Measurements from ENCODE around the gene PTGES3. TPM values are rescaled to one million over a fixed set of nuclear protein-coding genes. Genes with fewer than 3 reads are reported as not detected.

PTGES3 gene
- total and polyA plus RNA-seq, 8 donors, result 33.4 to 98.1 (median 69.3) TPM

DNA sequence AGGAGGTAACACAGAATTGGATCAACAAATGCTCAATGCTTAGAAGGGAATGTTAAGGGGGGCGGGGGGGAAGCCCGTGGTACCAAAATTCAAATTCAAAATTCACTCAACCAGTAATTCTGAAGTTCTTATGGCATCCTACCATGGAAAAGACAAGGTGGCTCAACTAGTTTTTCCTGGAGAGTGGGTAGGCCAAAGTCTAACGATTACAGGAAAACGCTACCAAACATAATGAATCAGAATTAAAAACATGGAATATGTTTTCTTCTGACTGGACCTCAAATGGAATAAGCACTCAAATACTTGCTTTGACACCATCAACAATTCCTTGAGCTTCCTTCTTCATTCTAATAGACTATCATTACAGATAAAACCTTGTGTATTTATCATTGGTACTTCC lies 34.7 kb upstream of the PTGES3 start:
- H3K27me3 ChIP-seq, result no peaks in the 10 kb centered on the region
- FAIRE-seq (no peak), ATAC-seq (no peak), DNase-seq (no peak)
- H3K27ac ChIP-seq, result peak overlapping the region in 1 of 4 donors; percentile 95
- H3K4me3 ChIP-seq, result peak overlapping the region in 2 of 4 donors; percentile 11 to 87
- peaks cover 14 to 44% (median 31%) of the 10 kb centered on the region in 3 donors for H3K4me1 ChIP-seq
- TF ChIP-seq, protein P1, sequence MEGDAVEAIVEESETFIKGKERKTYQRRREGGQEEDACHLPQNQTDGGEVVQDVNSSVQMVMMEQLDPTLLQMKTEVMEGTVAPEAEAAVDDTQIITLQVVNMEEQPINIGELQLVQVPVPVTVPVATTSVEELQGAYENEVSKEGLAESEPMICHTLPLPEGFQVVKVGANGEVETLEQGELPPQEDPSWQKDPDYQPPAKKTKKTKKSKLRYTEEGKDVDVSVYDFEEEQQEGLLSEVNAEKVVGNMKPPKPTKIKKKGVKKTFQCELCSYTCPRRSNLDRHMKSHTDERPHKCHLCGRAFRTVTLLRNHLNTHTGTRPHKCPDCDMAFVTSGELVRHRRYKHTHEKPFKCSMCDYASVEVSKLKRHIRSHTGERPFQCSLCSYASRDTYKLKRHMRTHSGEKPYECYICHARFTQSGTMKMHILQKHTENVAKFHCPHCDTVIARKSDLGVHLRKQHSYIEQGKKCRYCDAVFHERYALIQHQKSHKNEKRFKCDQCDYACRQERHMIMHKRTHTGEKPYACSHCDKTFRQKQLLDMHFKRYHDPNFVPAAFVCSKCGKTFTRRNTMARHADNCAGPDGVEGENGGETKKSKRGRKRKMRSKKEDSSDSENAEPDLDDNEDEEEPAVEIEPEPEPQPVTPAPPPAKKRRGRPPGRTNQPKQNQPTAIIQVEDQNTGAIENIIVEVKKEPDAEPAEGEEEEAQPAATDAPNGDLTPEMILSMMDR (IDR thresholded peaks at IDR 0.05), result no peak
- no peaks in the 10 kb centered on the region for H3K9me3 ChIP-seq
- intact Hi-C loops (cut with DNase I), result loop anchor here in 2 of 3 donors (10.0 kb wide), 1 partner anchor 78 kb away; the partner anchor contains the start of gene ATP5F1B (in 2 of the 2)
- 22 to 24% methylated on average over 4 of the region's 4 CpGs for WGBS, 2 donors
- peaks cover 0 to 12% (median 5%) of the 10 kb centered on the region in 3 donors for H3K36me3 ChIP-seq

DNA sequence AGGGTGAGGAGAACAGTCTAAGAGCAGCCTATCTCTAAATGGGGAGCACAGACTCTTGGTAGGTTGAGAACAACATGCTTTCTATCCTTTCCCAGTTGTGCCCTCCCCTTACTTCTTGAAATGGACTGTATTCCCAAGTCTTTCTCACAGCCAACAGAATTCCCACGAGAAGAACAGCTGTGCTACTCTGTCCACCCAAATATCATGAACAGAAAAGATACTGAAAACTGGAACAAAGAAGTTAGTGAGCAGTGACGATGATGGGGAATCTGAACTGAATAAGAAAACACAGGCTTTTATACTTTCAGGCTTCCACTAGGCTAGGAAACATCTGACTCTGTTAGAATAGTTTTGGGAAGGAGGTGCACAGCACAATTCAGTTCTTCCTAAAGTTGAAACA lies 33.6 kb upstream of the PTGES3 start:
- DNase-seq (no peak), FAIRE-seq (no peak), ATAC-seq (no peak)
- Histone ChIP-seq H3K4me1 (peaks cover 14 to 44% (median 31%) of the 10 kb centered on the region in 3 donors), H3K27me3 (no peaks in the 10 kb centered on the region), H3K9me3 (no peaks in the 10 kb centered on the region), H3K27ac (no peak overlapping the region), H3K4me3 (peak overlapping the region in 2 of 4 donors; percentile 11 to 87), H3K36me3 (peaks cover 0 to 12% (median 5%) of the 10 kb centered on the region in 3 donors)
- TF ChIP-seq, protein P1 (IDR thresholded peaks at IDR 0.05), result no peak
- intact Hi-C loops (cut with DNase I), result loop anchor here in 2 of 3 donors (10.0 kb wide), 1 partner anchor 77 kb away; the partner anchor contains the start of gene ATP5F1B (in 2 of the 2)
- 18 to 22% methylated on average over 2 of the region's 2 CpGs for WGBS, 2 donors

- DNase-seq (no peak), ATAC-seq (no peak), FAIRE-seq (no peak)
- WGBS, 2 donors, result 31 to 49% methylated on average over 2 of the region's 2 CpGs
- TF ChIP-seq, protein P1 (IDR thresholded peaks at IDR 0.05), result no peak
- Histone ChIP-seq H3K4me1 (peaks cover 14 to 44% (median 31%) of the 10 kb centered on the region in 3 donors), H3K36me3 (peaks cover 0 to 12% (median 5%) of the 10 kb centered on the region in 3 donors), H3K9me3 (no peaks in the 10 kb centered on the region), H3K4me3 (peak overlapping the region in 1 of 4 donors; percentile 87), H3K27ac (no peak overlapping the region), H3K27me3 (no peaks in the 10 kb centered on the region)
- intact Hi-C loops (cut with DNase I), result loop anchor here in 2 of 3 donors (10.0 kb wide), 1 partner anchor 76 kb away; the partner anchor contains the start of gene ATP5F1B (in 2 of the 2)
Observed at GRCh38 chr12:56721216-56721615, 33.1 kb upstream of the PTGES3 start.

DNA sequence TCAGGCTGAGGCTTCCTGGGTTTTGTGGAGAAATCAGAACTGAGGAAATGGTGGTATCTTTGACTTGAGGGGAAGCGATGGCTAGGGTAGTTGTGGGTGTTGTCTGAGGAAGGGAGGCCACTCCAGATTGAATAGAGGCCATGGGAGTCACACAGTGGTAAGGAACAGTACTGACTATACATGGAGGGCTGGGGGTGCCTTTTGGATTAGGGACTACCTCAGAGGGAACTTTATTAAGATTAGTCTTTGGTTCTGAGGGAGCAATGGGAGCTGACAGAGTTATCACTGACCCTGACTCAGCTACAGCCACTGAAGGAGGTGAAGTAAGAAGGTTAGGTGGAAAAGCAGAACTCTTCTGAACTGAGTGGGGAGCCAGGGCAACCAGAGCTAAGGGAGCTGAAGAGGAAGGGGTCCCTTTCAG lies 32.7 kb upstream of the PTGES3 start:
- FAIRE-seq (no peak), DNase-seq (no peak), ATAC-seq (no peak)
- H3K27me3 ChIP-seq, result no peaks in the 10 kb centered on the region
- H3K36me3 ChIP-seq, result peaks cover 0 to 12% (median 5%) of the 10 kb centered on the region in 3 donors
- H3K4me1 ChIP-seq, result peaks cover 14 to 41% (median 31%) of the 10 kb centered on the region in 3 donors
- H3K9me3 ChIP-seq, result no peaks in the 10 kb centered on the region
- TF ChIP-seq, protein P1 (IDR thresholded peaks at IDR 0.05), result no peak
- H3K27ac ChIP-seq, result no peak overlapping the region
- 92 to 95% methylated on average over 1 of the region's 1 CpG for WGBS, 2 donors
- H3K4me3 ChIP-seq, result no peak overlapping the region
- intact Hi-C loops (cut with DNase I), result loop anchor here in 2 of 3 donors (10.0 kb wide), 1 partner anchor 76 kb away; the partner anchor contains the start of gene ATP5F1B (in 2 of the 2)

DNA sequence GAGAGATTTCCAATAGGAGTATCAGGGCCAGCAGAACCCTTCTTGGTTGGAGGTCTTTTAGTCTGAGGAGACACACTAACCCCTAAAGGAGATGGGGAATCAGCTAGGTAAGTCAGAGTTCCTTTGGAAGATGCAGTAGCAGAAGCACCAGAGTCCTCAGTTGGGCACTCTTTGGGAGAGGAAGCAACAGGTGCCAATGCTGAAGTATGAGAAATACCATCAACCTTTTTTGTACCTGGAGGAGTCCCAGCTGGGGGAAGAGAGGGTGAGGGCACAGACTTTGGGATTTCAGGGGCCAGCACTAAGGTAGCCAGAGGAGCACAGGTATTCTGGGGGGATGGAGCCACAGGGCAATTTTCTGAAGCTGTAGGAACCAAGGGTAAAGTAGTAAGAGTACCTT lies 31.0 kb upstream of the PTGES3 start:
- intact Hi-C loops (cut with DNase I), result no loop called here
- TF ChIP-seq, protein P1 (IDR thresholded peaks at IDR 0.05), result no peak
- Histone ChIP-seq H3K9me3 (no peaks in the 10 kb centered on the region), H3K4me1 (peaks cover 14 to 41% (median 31%) of the 10 kb centered on the region in 3 donors), H3K27ac (no peak overlapping the region), H3K36me3 (peaks cover 2 to 21% (median 6%) of the 10 kb centered on the region in 3 donors), H3K27me3 (no peaks in the 10 kb centered on the region), H3K4me3 (no peak overlapping the region)
- FAIRE-seq (no peak), DNase-seq (no peak), ATAC-seq (no peak)
